Measurements from ENCODE around the gene WRNIP1. TPM values are rescaled to one million over a fixed set of nuclear protein-coding genes. Genes with fewer than 3 reads are reported as not detected.

The WRNIP1 gene
- total RNA-seq, 1 donor from 2014 or later, result 46.5 TPM

GRCh38 chr6:2750832-2751231 is 14.4 kb upstream of the WRNIP1 start, which contains the start of gene MYLK4:
TSS of gene MYLK4 (minus strand) at chr6:2750922. CDS start at chr6:2749294, 1,628 bp downstream.
- H3K4me3 Mint-ChIP-seq (ENCODE audit: unreplicated experiment), result no peak within 1 kb of the TSS
- no peaks in the 10 kb centered on the region for H3K27me3 Mint-ChIP-seq (ENCODE audit: unreplicated experiment)
- no peaks in the 10 kb centered on the region for H3K36me3 Mint-ChIP-seq (ENCODE audit: unreplicated experiment)
- TF ChIP-seq CTCF (IDR thresholded peaks at IDR 0.05; ENCODE audit: partially characterized antibody, unreplicated experiment), result no peak
- peaks cover 2% of the 10 kb centered on the region for H3K4me1 Mint-ChIP-seq (ENCODE audit: low read depth, unreplicated experiment)
- no peaks in the 10 kb centered on the region for H3K9me3 Mint-ChIP-seq (ENCODE audit: unreplicated experiment)
- no peak within 1 kb of the TSS for H3K27ac Mint-ChIP-seq (ENCODE audit: unreplicated experiment)
- no peak for DNase-seq

- H3K9me3 Mint-ChIP-seq (ENCODE audit: unreplicated experiment), result no peaks in the 10 kb centered on the region
- no peak overlapping the region for H3K4me3 Mint-ChIP-seq (ENCODE audit: unreplicated experiment)
- TF ChIP-seq CTCF (IDR thresholded peaks at IDR 0.05; ENCODE audit: partially characterized antibody, unreplicated experiment), result no peak
- no peak overlapping the region for H3K27ac Mint-ChIP-seq (ENCODE audit: unreplicated experiment)
- DNase-seq, result no peak
- no peaks in the 10 kb centered on the region for H3K36me3 Mint-ChIP-seq (ENCODE audit: unreplicated experiment)
- no peaks in the 10 kb centered on the region for H3K27me3 Mint-ChIP-seq (ENCODE audit: unreplicated experiment)
- H3K4me1 Mint-ChIP-seq (ENCODE audit: low read depth, unreplicated experiment), result peaks cover 7% of the 10 kb centered on the region
Observed at GRCh38 chr6:2751871-2752270, 13.3 kb upstream of the WRNIP1 start.

DNA sequence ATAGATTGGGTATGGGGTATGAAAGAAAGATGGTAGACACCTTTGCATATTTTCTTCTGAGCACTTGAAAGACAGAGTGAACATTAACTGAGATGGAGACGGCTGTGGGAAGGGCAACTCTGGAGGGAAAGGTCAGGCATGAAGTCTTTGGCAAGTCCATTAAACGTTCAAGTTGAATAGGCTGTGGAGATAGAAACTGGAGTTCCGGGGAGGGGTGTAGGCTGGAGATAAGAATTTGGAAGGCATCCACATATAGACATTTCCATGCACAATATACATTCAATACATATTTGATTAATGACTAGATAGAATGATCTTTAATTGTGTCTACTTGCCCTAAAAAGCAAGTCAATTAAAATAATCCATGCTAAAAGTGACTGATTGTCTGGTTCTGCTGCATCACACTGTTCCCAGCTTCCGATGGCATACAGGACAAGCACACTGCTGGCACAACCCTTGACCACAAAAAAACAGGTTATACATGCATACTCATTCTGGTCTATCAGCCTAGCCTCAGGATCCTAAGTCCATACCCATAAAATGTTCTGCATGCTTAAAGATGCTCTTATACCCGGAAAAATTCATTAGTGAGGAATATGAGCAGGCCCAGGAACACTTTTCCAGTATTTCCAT is 12.6 kb upstream of the WRNIP1 start:
- H3K4me3 Mint-ChIP-seq (ENCODE audit: unreplicated experiment), result no peak overlapping the region
- TF ChIP-seq CTCF (IDR thresholded peaks at IDR 0.05; ENCODE audit: partially characterized antibody, unreplicated experiment), result no peak
- no peaks in the 10 kb centered on the region for H3K9me3 Mint-ChIP-seq (ENCODE audit: unreplicated experiment)
- DNase-seq, result no peak
- H3K36me3 Mint-ChIP-seq (ENCODE audit: unreplicated experiment), result no peaks in the 10 kb centered on the region
- no peaks in the 10 kb centered on the region for H3K27me3 Mint-ChIP-seq (ENCODE audit: unreplicated experiment)
- peaks cover 7% of the 10 kb centered on the region for H3K4me1 Mint-ChIP-seq (ENCODE audit: low read depth, unreplicated experiment)
- H3K27ac Mint-ChIP-seq (ENCODE audit: unreplicated experiment), result no peak overlapping the region

DNA sequence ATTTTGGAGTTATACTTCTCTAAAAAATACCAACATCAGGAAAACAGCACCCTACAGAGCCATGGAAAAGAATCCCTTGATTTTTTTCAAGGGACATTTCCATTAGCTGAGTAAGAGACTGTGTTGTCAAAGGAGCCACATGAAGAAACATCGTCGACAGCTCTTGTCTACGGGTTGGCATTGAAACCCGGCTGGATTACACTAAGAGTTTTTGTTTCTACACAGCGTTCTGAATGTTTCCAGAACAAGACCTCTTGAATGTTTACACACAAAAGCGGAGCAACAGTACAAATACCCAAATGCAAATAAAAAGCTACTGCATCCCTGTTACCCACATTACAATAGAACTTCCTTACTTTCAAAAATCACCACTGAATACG is 12.1 kb upstream of the WRNIP1 start:
- no peak overlapping the region for H3K4me3 Mint-ChIP-seq (ENCODE audit: unreplicated experiment)
- H3K4me1 Mint-ChIP-seq (ENCODE audit: low read depth, unreplicated experiment), result peaks cover 7% of the 10 kb centered on the region
- no peak for TF ChIP-seq CTCF (IDR thresholded peaks at IDR 0.05; ENCODE audit: partially characterized antibody, unreplicated experiment)

GRCh38 chr6:2753743-2754142 is 11.4 kb upstream of the WRNIP1 start:
- H3K27ac Mint-ChIP-seq (ENCODE audit: unreplicated experiment), result no peak overlapping the region
- no peak for DNase-seq
- H3K36me3 Mint-ChIP-seq (ENCODE audit: unreplicated experiment), result no peaks in the 10 kb centered on the region
- no peaks in the 10 kb centered on the region for H3K9me3 Mint-ChIP-seq (ENCODE audit: unreplicated experiment)
- peaks cover 7% of the 10 kb centered on the region for H3K4me1 Mint-ChIP-seq (ENCODE audit: low read depth, unreplicated experiment)
- TF ChIP-seq CTCF (IDR thresholded peaks at IDR 0.05; ENCODE audit: partially characterized antibody, unreplicated experiment), result no peak
- no peak overlapping the region for H3K4me3 Mint-ChIP-seq (ENCODE audit: unreplicated experiment)
- no peaks in the 10 kb centered on the region for H3K27me3 Mint-ChIP-seq (ENCODE audit: unreplicated experiment)

More for the DNA sequence above, 12.1 kb upstream of the WRNIP1 start:
- DNase-seq, result no peak
- Mint-ChIP-seq H3K36me3 (ENCODE audit: unreplicated experiment) (no peaks in the 10 kb centered on the region), H3K27ac (ENCODE audit: unreplicated experiment) (no peak overlapping the region), H3K27me3 (ENCODE audit: unreplicated experiment) (no peaks in the 10 kb centered on the region), H3K9me3 (ENCODE audit: unreplicated experiment) (no peaks in the 10 kb centered on the region)

Data from glutamatergic neuron (in vitro differentiated cells).